NCI-H82 (cell line): ENCODE results near the gene GRIN2D.

Source experiments
- DNase-seq: peaks from one replicate; lab custom pipeline; 2025; lab: John Stamatoyannopoulos, UW

The GRIN2D gene

DNA sequence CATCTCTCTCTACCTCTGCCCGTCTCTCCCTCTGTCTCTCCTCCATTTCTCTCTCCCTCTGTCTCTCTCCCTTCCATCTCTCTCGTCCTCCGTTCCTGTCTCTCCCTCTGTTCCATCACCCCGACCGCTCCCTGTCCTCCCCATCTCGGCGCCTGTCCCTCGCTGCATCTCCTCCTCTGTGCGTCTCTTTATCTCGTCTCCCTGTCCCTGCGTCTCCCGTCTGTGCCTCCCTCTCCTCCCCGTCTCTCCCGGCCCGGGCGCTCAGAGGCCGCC lies 4.6 kb downstream of the GRIN2D start:
- DNase-seq: peak; percentile 56

DNA sequence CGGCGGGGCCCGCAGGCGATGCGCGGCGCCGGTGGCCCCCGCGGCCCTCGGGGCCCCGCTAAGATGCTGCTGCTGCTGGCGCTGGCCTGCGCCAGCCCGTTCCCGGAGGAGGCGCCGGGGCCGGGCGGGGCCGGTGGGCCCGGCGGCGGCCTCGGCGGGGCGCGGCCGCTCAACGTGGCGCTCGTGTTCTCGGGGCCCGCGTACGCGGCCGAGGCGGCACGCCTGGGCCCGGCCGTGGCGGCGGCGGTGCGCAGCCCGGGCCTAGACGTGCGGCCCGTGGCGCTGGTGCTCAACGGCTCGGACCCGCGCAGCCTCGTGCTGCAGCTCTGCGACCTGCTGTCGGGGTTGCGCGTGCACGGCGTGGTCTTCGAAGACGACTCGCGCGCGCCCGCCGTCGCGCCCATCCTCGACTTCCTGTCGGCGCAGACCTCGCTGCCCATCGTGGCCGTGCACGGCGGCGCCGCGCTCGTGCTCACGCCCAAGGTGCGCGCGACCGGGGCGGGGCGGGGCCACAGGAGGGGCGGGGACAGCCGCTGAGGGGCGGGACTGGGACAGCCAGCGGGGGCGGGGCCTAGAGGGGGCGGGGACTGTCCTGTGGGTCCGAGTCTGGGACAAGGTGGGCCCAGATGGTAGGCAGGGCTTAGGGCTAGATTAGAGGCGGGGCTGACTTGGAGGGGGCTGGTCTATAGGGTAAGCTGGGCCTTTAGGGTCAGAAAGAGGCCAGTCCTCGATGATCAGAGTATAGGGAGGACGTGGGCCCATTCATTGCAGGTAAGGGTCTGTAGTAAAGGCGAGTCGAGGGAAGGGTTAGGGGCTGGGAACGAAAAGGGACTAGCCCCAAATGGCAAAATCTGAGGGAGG lies 5.1 kb downstream of the GRIN2D start:
- peak; percentile 99 for DNase-seq

GRCh38 chr19:48400018-48400742 lies 6.7 kb downstream of the GRIN2D start:
- DNase-seq: peak; percentile 60

- no peak for DNase-seq
Observed at GRCh38 chr19:48401287-48401686, 7.8 kb downstream of the GRIN2D start.

- DNase-seq: peak; percentile 92
Observed at GRCh38 chr19:48403606-48404005, 10.1 kb downstream of the GRIN2D start.

- no peak for DNase-seq
Observed at GRCh38 chr19:48405010-48405659, 11.7 kb downstream of the GRIN2D start.

GRCh38 chr19:48405850-48406249 lies 12.4 kb downstream of the GRIN2D start:
- peak; percentile 25 for DNase-seq

DNA sequence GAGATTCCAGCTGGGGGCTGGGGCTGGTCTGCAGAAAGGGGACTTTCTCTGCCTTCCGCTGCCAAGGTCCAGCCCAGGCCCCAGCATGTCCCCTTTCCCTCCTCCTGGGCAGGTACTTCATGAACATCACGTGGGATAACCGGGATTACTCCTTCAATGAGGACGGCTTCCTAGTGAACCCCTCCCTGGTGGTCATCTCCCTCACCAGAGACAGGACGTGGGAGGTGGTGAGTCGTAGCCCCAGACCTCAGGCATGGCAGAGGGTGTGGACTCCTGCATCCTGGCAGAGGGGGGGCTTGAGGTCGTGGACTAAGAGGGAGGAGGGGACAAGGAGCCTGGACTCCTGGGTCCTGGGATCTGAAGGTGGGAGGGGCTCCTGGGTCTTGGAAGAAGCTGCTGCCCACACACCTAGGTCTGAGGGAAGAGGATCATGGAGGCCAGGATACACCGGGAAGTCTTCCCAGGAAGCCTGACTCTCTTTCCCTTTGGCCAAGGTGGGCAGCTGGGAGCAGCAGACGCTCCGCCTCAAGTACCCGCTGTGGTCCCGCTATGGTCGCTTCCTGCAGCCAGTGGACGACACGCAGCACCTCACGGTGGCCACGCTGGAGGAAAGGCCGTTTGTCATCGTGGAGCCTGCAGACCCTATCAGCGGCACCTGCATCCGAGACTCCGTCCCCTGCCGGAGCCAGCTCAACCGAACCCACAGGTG lies 20.6 kb downstream of the GRIN2D start:
- DNase-seq: no peak

GRCh38 chr19:48415395-48415794 lies 21.9 kb downstream of the GRIN2D start:
- peak; percentile 92 for DNase-seq

DNA sequence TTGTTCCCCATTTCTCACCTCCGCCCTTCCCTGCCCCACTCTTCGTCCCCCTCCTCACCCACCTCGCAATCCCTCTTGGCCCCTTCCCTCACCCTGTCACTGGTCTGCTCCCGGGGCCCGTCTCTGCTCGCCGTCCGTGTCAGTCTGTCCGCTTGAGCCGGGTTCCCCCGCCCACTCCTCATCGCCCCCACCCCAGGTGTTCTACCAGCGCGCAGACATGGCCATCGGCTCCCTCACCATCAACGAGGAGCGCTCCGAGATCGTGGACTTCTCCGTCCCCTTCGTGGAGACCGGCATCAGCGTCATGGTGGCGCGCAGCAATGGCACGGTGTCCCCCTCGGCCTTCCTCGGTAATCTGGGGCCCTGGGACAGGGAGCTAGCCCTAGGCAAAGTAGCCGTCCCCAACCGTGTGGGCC lies 22.3 kb downstream of the GRIN2D start:
- no peak for DNase-seq

- DNase-seq: no peak
Observed at GRCh38 chr19:48417421-48417820, 24.0 kb downstream of the GRIN2D start.

DNA sequence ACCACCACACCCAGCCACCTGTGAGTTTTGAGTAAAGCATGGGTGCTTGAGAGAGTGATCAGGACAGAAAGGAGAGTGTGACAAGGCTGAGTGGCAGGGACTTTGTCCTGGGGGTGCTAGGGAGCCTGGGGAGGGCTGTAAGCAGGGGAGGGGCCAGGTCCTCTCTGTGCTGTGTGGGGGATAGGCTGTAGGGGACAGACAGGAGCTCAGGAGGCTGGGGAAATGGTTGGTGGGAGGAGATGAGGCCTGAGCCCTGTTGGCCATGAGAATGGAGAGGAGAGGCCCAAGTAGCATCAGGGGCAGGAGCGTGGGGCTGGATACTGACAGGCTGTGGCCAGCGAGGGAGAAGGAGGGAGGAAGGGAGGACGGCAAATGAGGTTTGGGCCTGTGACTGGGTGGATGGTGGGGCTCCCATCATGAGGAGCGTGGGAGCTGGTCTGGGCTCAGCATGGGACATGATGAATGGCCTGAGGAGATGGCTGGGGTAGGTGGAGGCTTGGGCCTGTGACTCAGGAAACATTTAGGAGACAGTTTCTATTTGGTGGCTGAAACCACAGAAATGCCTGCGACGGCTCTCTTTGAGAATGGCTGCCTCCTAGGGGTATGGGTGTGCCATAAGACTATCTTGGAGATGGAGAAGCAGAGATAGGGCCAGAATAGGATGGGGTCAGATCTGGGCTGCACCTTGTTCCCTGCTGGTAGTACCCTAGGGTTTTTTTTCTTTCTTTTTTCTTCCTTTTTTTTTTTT lies 25.0 kb downstream of the GRIN2D start:
- no peak for DNase-seq

GRCh38 chr19:48419158-48419920 lies 25.9 kb downstream of the GRIN2D start:
- peak; percentile 87 for DNase-seq

DNA sequence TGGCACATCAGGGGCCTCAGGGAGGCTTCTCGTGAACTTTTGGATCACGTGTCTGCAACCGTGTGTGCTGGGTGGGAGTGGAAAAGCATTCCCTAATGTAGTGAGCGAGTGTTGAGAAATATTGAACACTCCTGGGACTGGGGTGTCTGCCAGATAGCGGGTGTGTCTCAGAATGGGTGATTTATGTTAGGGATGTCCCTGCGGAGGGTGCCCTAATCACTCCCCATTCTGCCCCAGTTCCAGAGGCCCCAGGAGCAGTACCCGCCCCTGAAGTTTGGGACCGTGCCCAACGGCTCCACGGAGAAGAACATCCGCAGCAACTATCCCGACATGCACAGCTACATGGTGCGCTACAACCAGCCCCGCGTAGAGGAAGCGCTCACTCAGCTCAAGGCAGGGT lies 28.1 kb downstream of the GRIN2D start:
- DNase-seq: no peak

DNA sequence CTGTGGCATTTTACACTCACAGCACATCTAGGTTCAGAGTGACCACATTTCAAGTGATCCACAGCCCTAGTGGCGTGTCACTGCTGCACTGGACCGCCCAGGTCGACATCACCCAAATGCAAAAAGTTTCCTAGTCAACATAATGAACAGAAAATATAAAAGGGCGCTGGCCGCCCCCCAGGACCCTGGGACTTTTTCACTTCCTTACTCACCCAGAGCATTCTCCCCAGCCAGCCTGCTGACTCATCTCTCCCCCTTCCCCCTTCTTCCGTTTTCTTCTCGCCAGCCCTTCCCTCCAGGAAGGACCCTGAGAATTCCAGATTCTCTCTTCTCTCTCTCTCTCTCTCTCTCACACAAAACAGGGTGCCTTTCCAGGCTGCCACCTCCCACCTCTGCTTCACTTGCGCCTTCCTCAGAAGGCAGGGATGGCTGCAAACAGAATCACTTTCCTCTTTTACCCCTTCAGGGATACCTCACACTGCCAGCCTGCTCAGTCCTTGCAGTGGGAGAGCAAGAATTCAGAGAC lies 31.3 kb downstream of the GRIN2D start:
- DNase-seq: no peak

DNA sequence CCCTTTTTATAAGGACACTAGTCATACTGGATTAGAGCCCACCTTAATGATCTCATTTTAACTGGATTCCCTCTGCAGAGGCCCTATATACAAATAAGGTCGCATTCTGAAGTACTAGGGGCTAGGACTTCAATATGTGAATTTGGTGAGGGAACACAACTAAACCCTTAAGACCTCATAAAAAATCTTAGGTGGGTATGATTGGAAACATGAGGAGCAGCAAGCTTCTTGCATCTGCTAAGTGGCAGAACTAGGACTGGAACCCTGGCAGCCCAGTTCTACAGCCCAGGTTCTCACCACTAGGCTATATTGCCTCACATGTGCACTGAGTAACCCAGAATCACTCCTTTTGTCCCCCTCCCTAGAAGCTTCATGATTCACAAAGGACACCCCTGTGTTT lies 35.2 kb downstream of the GRIN2D start:
- DNase-seq: peak; percentile 38

DNA sequence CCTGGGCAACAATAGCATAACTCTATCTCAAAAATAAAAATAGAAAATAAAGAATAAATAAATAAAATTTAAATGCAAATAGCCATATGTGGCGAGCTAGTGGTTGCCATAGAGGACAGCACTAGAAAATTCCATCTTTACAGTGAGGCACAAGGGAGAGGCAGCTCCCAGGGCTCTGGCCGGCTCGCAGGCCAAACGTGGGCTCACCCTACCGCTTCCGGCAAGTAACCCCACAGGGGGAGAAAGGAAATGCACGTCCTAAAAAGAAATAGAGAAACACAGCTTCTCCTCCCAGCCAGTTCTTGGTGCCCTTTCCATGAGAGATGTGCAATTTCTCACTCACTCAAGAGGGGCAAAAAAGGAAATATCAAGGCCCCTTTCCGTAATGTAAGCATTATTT lies 39.9 kb downstream of the GRIN2D start:
- no peak for DNase-seq

GRCh38 chr19:48436586-48436985 lies 43.1 kb downstream of the GRIN2D start:
- no peak for DNase-seq

DNA sequence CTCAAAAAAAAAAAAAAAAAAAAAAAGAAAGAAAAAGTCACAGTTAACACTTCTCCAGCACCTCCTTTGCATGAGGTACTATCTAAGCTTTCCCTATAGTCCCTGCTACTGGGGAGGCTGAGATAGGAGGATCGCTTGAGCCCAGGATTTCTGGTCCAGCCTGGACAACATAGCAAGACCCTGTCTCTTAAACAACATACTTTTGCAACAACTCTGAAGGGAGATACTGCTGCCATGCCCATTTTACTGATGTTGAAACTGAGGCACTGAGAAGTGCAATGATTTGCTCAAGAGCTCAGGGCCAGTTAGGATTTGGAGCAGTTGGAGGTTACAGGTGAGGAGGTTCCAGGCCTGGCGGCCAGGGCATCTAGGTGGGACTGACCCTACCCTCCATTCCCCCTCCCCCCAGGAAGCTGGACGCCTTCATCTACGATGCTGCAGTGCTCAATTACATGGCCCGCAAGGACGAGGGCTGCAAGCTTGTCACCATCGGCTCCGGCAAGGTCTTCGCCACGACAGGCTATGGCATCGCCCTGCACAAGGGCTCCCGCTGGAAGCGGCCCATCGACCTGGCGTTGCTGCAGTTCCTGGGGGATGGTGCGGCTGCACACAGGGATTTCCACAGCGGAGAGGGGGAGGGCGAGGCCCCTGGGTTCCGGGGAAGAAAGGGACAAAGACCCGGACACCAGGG lies 48.0 kb downstream of the GRIN2D start:
- DNase-seq: no peak
